CD14-positive monocyte (primary cell): ENCODE results near the gene BDH1. TPM values are rescaled to one million over a fixed set of nuclear protein-coding genes. Genes with fewer than 3 reads are reported as not detected.
A peak's percentile ranks its signal among the peaks of the same experiment; 100 is the strongest.

ENCODE experiments used
- DNase-seq, 3 donors: peaks; one replicate each; pipeline ENCODE4 v3.0.0-alpha.2; 2011 to 2022
- H2AFZ ChIP-seq: 2 replicates; pipeline ENCODE4 v1.6.0; 2012; ENCODE audit warnings: mild to moderate bottlenecking, low read depth, low read length, inconsistent platforms; ENCODE audit not compliant: insufficient read depth, poor library complexity, severe bottlenecking
- H3K27ac ChIP-seq, 2 donors: 1 replicate in 1 of 2; 2 replicates in 1 of 2; pipeline ENCODE4 v1.5.1; 2012 to 2013; ENCODE audit warnings: low read length in 2 of 2, control low read depth in 1 of 2, inconsistent platforms in 1 of 2, low read depth in 1 of 2, mild to moderate bottlenecking in 1 of 2
- H3K27me3 ChIP-seq, 2 donors: one replicate each; pipeline versions ENCODE4 v1.6.0 to v1.6.1; 2011 to 2013; ENCODE audit warnings: low read length in 2 of 2; ENCODE audit not compliant: control insufficient read depth in 2 of 2, insufficient read depth in 2 of 2
- H3K36me3 ChIP-seq, 2 donors: replicated peaks in 1 of 2; 1 replicate in 1 of 2; 2 replicates in 1 of 2; pipeline versions ENCODE4 v1.5.1 to v1.6.1; 2012 to 2013; ENCODE audit warnings: low read length in 2 of 2, control low read depth in 1 of 2, inconsistent platforms in 1 of 2, mild to moderate bottlenecking in 1 of 2; ENCODE audit not compliant: insufficient read depth in 2 of 2, control insufficient read depth in 1 of 2
- H3K4me1 ChIP-seq, 2 donors: 1 replicate in 1 of 2; 2 replicates in 1 of 2; pipeline versions ENCODE4 v1.5.1 to v1.6.1; 2012 to 2013; ENCODE audit warnings: low read length in 2 of 2, control low read depth in 1 of 2, inconsistent platforms in 1 of 2, mild to moderate bottlenecking in 1 of 2, moderate library complexity in 1 of 2; ENCODE audit not compliant: insufficient read depth in 2 of 2, control insufficient read depth in 1 of 2
- H3K4me2 ChIP-seq: replicated peaks from 2 replicates; pipeline ENCODE3; 2012; ENCODE audit warnings: low read length, moderate library complexity, mild to moderate bottlenecking; ENCODE audit not compliant: poor library complexity, severe bottlenecking; ENCODE audit errors: extremely low read depth
- H3K4me3 ChIP-seq, 3 experiments: fragments of 200-600 bp in 1 of 3; sonication (generic) in 1 of 3; replicated peaks in 1 of 3; 1 replicate in 2 of 3; 2 replicates in 1 of 3; pipeline ENCODE4 v1.5.1; 2011 to 2013; ENCODE audit warnings: low read length in 3 of 3, mild to moderate bottlenecking in 3 of 3, control low read depth in 2 of 3, low read depth in 2 of 3, inconsistent platforms in 1 of 3, moderate library complexity in 1 of 3
- H3K79me2 ChIP-seq: 2 replicates; pipeline ENCODE4 v1.6.0; 2012; ENCODE audit warnings: mild to moderate bottlenecking, control low read depth, inconsistent platforms, low read length, moderate library complexity; ENCODE audit not compliant: insufficient read depth
- H3K9ac ChIP-seq: 2 replicates; pipeline ENCODE4 v1.6.0; 2017; ENCODE audit warnings: low read length, mild to moderate bottlenecking; ENCODE audit not compliant: insufficient read depth, poor library complexity, severe bottlenecking
- H3K9me3 ChIP-seq, 2 donors: replicated peaks in 1 of 2; 1 replicate in 1 of 2; 2 replicates in 1 of 2; pipeline versions ENCODE4 v1.5.1 to v1.6.1; 2012 to 2013; ENCODE audit warnings: low read length in 2 of 2, control low read depth in 1 of 2; ENCODE audit not compliant: control insufficient read depth in 1 of 2, insufficient read depth in 1 of 2
- H4K20me1 ChIP-seq: 2 replicates; pipeline ENCODE4 v1.6.0; 2012; ENCODE audit warnings: mild to moderate bottlenecking, low read length, control low read depth, moderate library complexity; ENCODE audit not compliant: insufficient read depth
- H3K27ac Mint-ChIP-seq, 7 donors: one replicate each; pipeline ENCODE4 v1.8.0; 2020; ENCODE audit warnings: mild to moderate bottlenecking in 7 of 7, mixed read lengths in 7 of 7, moderate library complexity in 6 of 7, inconsistent platforms in 2 of 7
- H3K27me3 Mint-ChIP-seq, 3 donors: one replicate each; pipeline ENCODE4 v1.8.0; 2021 to 2022; ENCODE audit warnings: low read depth in 3 of 3, mild to moderate bottlenecking in 3 of 3, mixed read lengths in 3 of 3, moderate library complexity in 3 of 3, inconsistent platforms in 1 of 3
- H3K36me3 Mint-ChIP-seq, 2 donors: one replicate each; pipeline ENCODE4 v1.8.0; 2020; ENCODE audit warnings: mixed read lengths in 2 of 2, inconsistent platforms in 1 of 2, mild to moderate bottlenecking in 1 of 2
- H3K4me1 Mint-ChIP-seq: one replicate; pipeline ENCODE4 v1.8.0; 2020; ENCODE audit warnings: mild to moderate bottlenecking, mixed read lengths
- H3K4me3 Mint-ChIP-seq, 2 donors: one replicate each; pipeline ENCODE4 v1.8.0; 2020; ENCODE audit warnings: mild to moderate bottlenecking in 2 of 2, mixed read lengths in 2 of 2, moderate library complexity in 1 of 2
- H3K9me3 Mint-ChIP-seq, 7 donors: one replicate each; pipeline ENCODE4 v1.8.0; 2020 to 2022; ENCODE audit warnings: mixed read lengths in 7 of 7, mild to moderate bottlenecking in 6 of 7, moderate library complexity in 6 of 7, inconsistent platforms in 2 of 7
- WGBS: methylation state at CpG from one replicate; pipeline ENCODE4 v1.1.5; 2013; ENCODE audit warnings: missing lambda C conversion rate; ENCODE audit not compliant: insufficient coverage; 5-methylcytosine and 5-hydroxymethylcytosine counted together
- intact Hi-C, 2 donors: fragments of 100-400 bp; cut with micrococcal nuclease; formaldehyde crosslinking; loops; one replicate each; pipeline versions ENCODE4 v1.15.0 to v1.15.1; 2023
- polyA plus RNA-seq, 3 donors: library from polyadenylated mRNA; depleted of rRNA in 1 of 3; unstranded in 2 of 3; stranded (reverse) in 1 of 3; fragments of 300-500 nt in 2 of 3; fragments of >200 nt in 1 of 3; fragmentation: Illumina TruSeq in 2 of 3; gene quantifications; 1 replicate in 2 of 3; 2 replicates in 1 of 3; pipeline ENCODE4 v1.2.3, GENCODE V29; 2012 to 2021
- TF ChIP-seq, protein P1 (sequence below): fragments of 200-600 bp; IDR thresholded peaks from one replicate; pipeline ENCODE4 v1.8.0; 2022; ENCODE audit warnings: antibody characterized with exemption, mild to moderate bottlenecking

The BDH1 gene
- polyA plus RNA-seq, 3 donors, result 2.8 to 5.3 (median 5.2) TPM

GRCh38 chr3:197466586-197467399, 89.0 kb downstream of the BDH1 start:
- H3K27me3 ChIP-seq, result peaks cover 0 to 17% of the 10 kb centered on the region in 2 donors
- Mint-ChIP-seq H3K36me3 (no peaks in the 10 kb centered on the region), H3K27me3 (peaks cover 22 to 43% (median 22%) of the 10 kb centered on the region in 3 donors), H3K9me3 (peaks cover 0 to 2% (median 0%) of the 10 kb centered on the region in 7 donors), H3K27ac (peak overlapping the region in 1 of 7 donors; percentile 32), H3K4me3 (no peak overlapping the region), H3K4me1 (no peaks in the 10 kb centered on the region)
- no peaks in the 10 kb centered on the region for H3K79me2 ChIP-seq
- no peak overlapping the region for H2AFZ ChIP-seq
- H3K9ac ChIP-seq, result no peak overlapping the region
- TF ChIP-seq, protein P1, sequence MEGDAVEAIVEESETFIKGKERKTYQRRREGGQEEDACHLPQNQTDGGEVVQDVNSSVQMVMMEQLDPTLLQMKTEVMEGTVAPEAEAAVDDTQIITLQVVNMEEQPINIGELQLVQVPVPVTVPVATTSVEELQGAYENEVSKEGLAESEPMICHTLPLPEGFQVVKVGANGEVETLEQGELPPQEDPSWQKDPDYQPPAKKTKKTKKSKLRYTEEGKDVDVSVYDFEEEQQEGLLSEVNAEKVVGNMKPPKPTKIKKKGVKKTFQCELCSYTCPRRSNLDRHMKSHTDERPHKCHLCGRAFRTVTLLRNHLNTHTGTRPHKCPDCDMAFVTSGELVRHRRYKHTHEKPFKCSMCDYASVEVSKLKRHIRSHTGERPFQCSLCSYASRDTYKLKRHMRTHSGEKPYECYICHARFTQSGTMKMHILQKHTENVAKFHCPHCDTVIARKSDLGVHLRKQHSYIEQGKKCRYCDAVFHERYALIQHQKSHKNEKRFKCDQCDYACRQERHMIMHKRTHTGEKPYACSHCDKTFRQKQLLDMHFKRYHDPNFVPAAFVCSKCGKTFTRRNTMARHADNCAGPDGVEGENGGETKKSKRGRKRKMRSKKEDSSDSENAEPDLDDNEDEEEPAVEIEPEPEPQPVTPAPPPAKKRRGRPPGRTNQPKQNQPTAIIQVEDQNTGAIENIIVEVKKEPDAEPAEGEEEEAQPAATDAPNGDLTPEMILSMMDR, result no peak
- H3K4me3 ChIP-seq, result no peak overlapping the region
- 70% methylated on average over 3 of the region's 7 CpGs for WGBS
- no peaks in the 10 kb centered on the region for H3K36me3 ChIP-seq
- no peak overlapping the region for H3K27ac ChIP-seq
- no peak for DNase-seq
- no peaks in the 10 kb centered on the region for H4K20me1 ChIP-seq
- no peaks in the 10 kb centered on the region for H3K4me1 ChIP-seq
- intact Hi-C loops, result no loop called here
- no peaks in the 10 kb centered on the region for H3K9me3 ChIP-seq
- H3K4me2 ChIP-seq, result no peak overlapping the region

- H3K27me3 Mint-ChIP-seq, result peaks cover 22 to 42% (median 23%) of the 10 kb centered on the region in 3 donors
- DNase-seq, result no peak
- no peaks in the 10 kb centered on the region for H3K36me3 ChIP-seq
- H2AFZ ChIP-seq, result no peak overlapping the region
- H3K36me3 Mint-ChIP-seq, result no peaks in the 10 kb centered on the region
- TF ChIP-seq, protein P1, result no peak
- no peak overlapping the region for H3K4me2 ChIP-seq
- H3K4me3 Mint-ChIP-seq, result no peak overlapping the region
- H3K4me3 ChIP-seq, result no peak overlapping the region
- intact Hi-C loops, result no loop called here
- H3K27ac ChIP-seq, result no peak overlapping the region
- H3K9me3 ChIP-seq, result no peaks in the 10 kb centered on the region
- no peaks in the 10 kb centered on the region for H3K4me1 Mint-ChIP-seq
- H3K4me1 ChIP-seq, result no peaks in the 10 kb centered on the region
- H3K27me3 ChIP-seq, result peaks cover 0 to 17% of the 10 kb centered on the region in 2 donors
- 90% methylated on average over 2 of the region's 3 CpGs for WGBS
- H3K27ac Mint-ChIP-seq, result no peak overlapping the region
- H3K9ac ChIP-seq, result no peak overlapping the region
- H3K9me3 Mint-ChIP-seq, result peaks cover 0 to 2% (median 0%) of the 10 kb centered on the region in 7 donors
- no peaks in the 10 kb centered on the region for H4K20me1 ChIP-seq
- H3K79me2 ChIP-seq, result no peaks in the 10 kb centered on the region
Measured at GRCh38 chr3:197465996-197466549, 89.7 kb downstream of the BDH1 start.
